Measurements from ENCODE around the gene PDE4D.

PDE4D gene

GRCh38 chr5:59620535-59621212 lies 272.9 kb downstream of the PDE4D start:
- TF ChIP-seq TAF1 (IDR thresholded peaks at IDR 0.05; ENCODE audit: borderline replicate concordance, insufficient read depth, low read length) (no peak), FOXP2 (optimal IDR thresholded peaks at IDR 0.05; ENCODE audit: borderline replicate concordance, extremely low read depth, extremely low read length, insufficient read depth) (no peak), REST (IDR thresholded peaks at IDR 0.05; ENCODE audit: insufficient read depth in 1 of 2, low read depth in 2 of 2, low read length in 2 of 2) (no peak), POLR2AphosphoS5 (IDR thresholded peaks at IDR 0.05; ENCODE audit: low read depth, low read length) (no peak), SIN3A (IDR thresholded peaks at IDR 0.05; ENCODE audit: borderline replicate concordance, insufficient read depth, low read length) (no peak)

GRCh38 chr5:59618644-59619043 lies 274.9 kb downstream of the PDE4D start:
- no peak for TF ChIP-seq SIN3A (IDR thresholded peaks at IDR 0.05; ENCODE audit: borderline replicate concordance, insufficient read depth, low read length)
- TF ChIP-seq TAF1 (IDR thresholded peaks at IDR 0.05; ENCODE audit: borderline replicate concordance, insufficient read depth, low read length) = no peak
- no peak for TF ChIP-seq FOXP2 (optimal IDR thresholded peaks at IDR 0.05; ENCODE audit: borderline replicate concordance, extremely low read depth, extremely low read length, insufficient read depth)
- TF ChIP-seq POLR2AphosphoS5 (IDR thresholded peaks at IDR 0.05; ENCODE audit: low read depth, low read length) = no peak
- no peak for TF ChIP-seq REST (IDR thresholded peaks at IDR 0.05; ENCODE audit: insufficient read depth in 1 of 2, low read depth in 2 of 2, low read length in 2 of 2)

- TF ChIP-seq POLR2AphosphoS5 (IDR thresholded peaks at IDR 0.05; ENCODE audit: low read depth, low read length) (no peak), FOXP2 (optimal IDR thresholded peaks at IDR 0.05; ENCODE audit: borderline replicate concordance, extremely low read depth, extremely low read length, insufficient read depth) (no peak), TAF1 (IDR thresholded peaks at IDR 0.05; ENCODE audit: borderline replicate concordance, insufficient read depth, low read length) (no peak), SIN3A (IDR thresholded peaks at IDR 0.05; ENCODE audit: borderline replicate concordance, insufficient read depth, low read length) (no peak), REST (IDR thresholded peaks at IDR 0.05; ENCODE audit: insufficient read depth in 1 of 2, low read depth in 2 of 2, low read length in 2 of 2) (no peak)
These were observed 276.2 kb downstream of the PDE4D start for GRCh38 chr5:59617186-59617771.

GRCh38 chr5:59616413-59616812 lies 277.1 kb downstream of the PDE4D start:
- no peak for TF ChIP-seq SIN3A (IDR thresholded peaks at IDR 0.05; ENCODE audit: borderline replicate concordance, insufficient read depth, low read length)
- TF ChIP-seq FOXP2 (optimal IDR thresholded peaks at IDR 0.05; ENCODE audit: borderline replicate concordance, extremely low read depth, extremely low read length, insufficient read depth) = no peak
- TF ChIP-seq REST (IDR thresholded peaks at IDR 0.05; ENCODE audit: insufficient read depth in 1 of 2, low read depth in 2 of 2, low read length in 2 of 2) = no peak
- TF ChIP-seq POLR2AphosphoS5 (IDR thresholded peaks at IDR 0.05; ENCODE audit: low read depth, low read length) = no peak
- TF ChIP-seq TAF1 (IDR thresholded peaks at IDR 0.05; ENCODE audit: borderline replicate concordance, insufficient read depth, low read length) = no peak
